HL-60 (cell line): ENCODE results near the gene IRF6.

Experiments
- CTCF ChIP-seq: IDR thresholded peaks from one replicate; pipeline ENCODE4 v1.5.1; 2011; ENCODE audit warnings: low read length, control low read depth, inconsistent platforms; ENCODE audit not compliant: insufficient read depth
- GABPA ChIP-seq: IDR thresholded peaks from 2 replicates; pipeline ENCODE4 v1.6.1; 2012; ENCODE audit warnings: low read depth
- POLR2AphosphoS5 ChIP-seq: IDR thresholded peaks from 2 replicates; pipeline ENCODE4 v1.6.1; 2012; ENCODE audit warnings: low read depth
- REST ChIP-seq: IDR thresholded peaks from 2 replicates; pipeline ENCODE4 v1.6.1; 2012; ENCODE audit warnings: low read depth; ENCODE audit not compliant: insufficient replicate concordance
- SPI1 ChIP-seq: IDR thresholded peaks from 2 replicates; pipeline ENCODE4 v1.6.1; 2012; ENCODE audit warnings: low read depth, mild to moderate bottlenecking, borderline replicate concordance

- TF ChIP-seq REST, result no peak
- no peak for TF ChIP-seq CTCF
- no peak for TF ChIP-seq POLR2AphosphoS5
- TF ChIP-seq GABPA, result no peak
- no peak for TF ChIP-seq SPI1
Measured at GRCh38 chr1:209767096-209767495, 38.8 kb downstream of the IRF6 start.
